ENCODE data around the gene SPATA1.

DNA sequence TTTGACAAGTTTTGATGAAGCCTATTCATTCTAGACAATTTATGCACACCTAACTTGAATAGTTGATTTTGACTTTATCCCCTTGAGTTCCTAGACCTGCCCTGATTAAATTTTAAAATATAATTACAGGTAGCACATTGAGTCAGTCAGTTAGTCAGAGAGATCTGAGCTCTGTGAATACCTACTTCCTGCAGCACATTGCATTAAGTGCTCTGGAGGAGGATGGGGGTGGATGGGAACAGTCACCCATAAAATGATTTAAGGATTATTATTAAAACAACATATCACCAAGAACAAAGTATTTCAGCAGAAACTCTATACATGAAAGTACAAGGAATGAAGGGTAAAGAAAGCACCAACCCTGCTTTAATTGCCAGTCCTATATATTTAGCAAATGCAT lies 38.9 kb upstream of the SPATA1 start:
- TF ChIP-seq, protein P1, sequence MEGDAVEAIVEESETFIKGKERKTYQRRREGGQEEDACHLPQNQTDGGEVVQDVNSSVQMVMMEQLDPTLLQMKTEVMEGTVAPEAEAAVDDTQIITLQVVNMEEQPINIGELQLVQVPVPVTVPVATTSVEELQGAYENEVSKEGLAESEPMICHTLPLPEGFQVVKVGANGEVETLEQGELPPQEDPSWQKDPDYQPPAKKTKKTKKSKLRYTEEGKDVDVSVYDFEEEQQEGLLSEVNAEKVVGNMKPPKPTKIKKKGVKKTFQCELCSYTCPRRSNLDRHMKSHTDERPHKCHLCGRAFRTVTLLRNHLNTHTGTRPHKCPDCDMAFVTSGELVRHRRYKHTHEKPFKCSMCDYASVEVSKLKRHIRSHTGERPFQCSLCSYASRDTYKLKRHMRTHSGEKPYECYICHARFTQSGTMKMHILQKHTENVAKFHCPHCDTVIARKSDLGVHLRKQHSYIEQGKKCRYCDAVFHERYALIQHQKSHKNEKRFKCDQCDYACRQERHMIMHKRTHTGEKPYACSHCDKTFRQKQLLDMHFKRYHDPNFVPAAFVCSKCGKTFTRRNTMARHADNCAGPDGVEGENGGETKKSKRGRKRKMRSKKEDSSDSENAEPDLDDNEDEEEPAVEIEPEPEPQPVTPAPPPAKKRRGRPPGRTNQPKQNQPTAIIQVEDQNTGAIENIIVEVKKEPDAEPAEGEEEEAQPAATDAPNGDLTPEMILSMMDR (IDR thresholded peaks at IDR 0.05), result no peak
- no peak for TF ChIP-seq EZH2 (IDR thresholded peaks at IDR 0.05)

All from neural progenitor cell (in vitro differentiated cells).